Tibial artery (tissue), 4 donors: ENCODE measurements around the gene GALNT2.

ENCODE experiments used
- DNase-seq, 2 donors: peaks; one replicate each; pipeline ENCODE4 v3.0.0-alpha.2; 2019
- H3K27ac ChIP-seq, 2 donors: fragments of 200-600 bp; sonication (generic) in 1 of 2; 1 replicate in 1 of 2; 2 replicates in 1 of 2; pipeline ENCODE4 v1.5.1; 2018 to 2019; ENCODE audit warnings: mild to moderate bottlenecking in 1 of 2
- H3K27me3 ChIP-seq, 2 donors: fragments of 200-600 bp; sonication (generic) in 1 of 2; one replicate each; pipeline versions ENCODE4 v1.5.1 to v1.6.0; 2016 to 2019
- H3K36me3 ChIP-seq, 3 donors: fragments of 200-600 bp; sonication (generic) in 2 of 3; one replicate each; pipeline ENCODE4 v1.5.1; 2016 to 2019; ENCODE audit warnings: mild to moderate bottlenecking in 2 of 3
- H3K4me1 ChIP-seq, 4 donors: fragments of 200-600 bp; sonication (generic) in 2 of 4; 1 replicate in 3 of 4; 2 replicates in 1 of 4; pipeline ENCODE4 v1.5.1; 2016 to 2019
- H3K4me3 ChIP-seq, 2 donors: fragments of 200-600 bp; sonication (generic) in 1 of 2; 1 replicate in 1 of 2; 2 replicates in 1 of 2; pipeline ENCODE4 v1.5.1; 2018 to 2019; ENCODE audit warnings: mild to moderate bottlenecking in 2 of 2
- H3K9me3 ChIP-seq, 3 donors: fragments of 200-600 bp; sonication (generic) in 1 of 3; one replicate each; pipeline ENCODE4 v1.5.1; 2016 to 2019
- CTCF ChIP-seq, 2 experiments: fragments of 200-600 bp in 1 of 2; fragments of 450-650 bp in 1 of 2; IDR thresholded peaks; one replicate each; pipeline ENCODE4 v1.5.1; 2017 to 2019; ENCODE audit warnings: antibody characterized with exemption in 2 of 2, mild to moderate bottlenecking in 1 of 2, moderate library complexity in 1 of 2
- intact Hi-C: fragments of 100-400 bp; cut with DNase I; formaldehyde crosslinking; loops from one replicate; pipeline ENCODE4 v1.15.0; 2023; ENCODE audit warnings: low total_unique reads

The GALNT2 gene

GRCh38 chr1:230289350-230289644, 222.3 kb downstream of the GALNT2 start:
- intact Hi-C loops: no loop called here
- Histone ChIP-seq H3K9me3 (no peaks in the 10 kb centered on the region), H3K36me3 (no peaks in the 10 kb centered on the region), H3K4me1 (no peaks in the 10 kb centered on the region), H3K27ac (no peak overlapping the region), H3K4me3 (no peak overlapping the region), H3K27me3 (peaks cover 0 to 2% of the 10 kb centered on the region in 2 donors)
- DNase-seq: no peak
- no peak for TF ChIP-seq CTCF (IDR thresholded peaks at IDR 0.05)

GRCh38 chr1:230291731-230292620, 224.9 kb downstream of the GALNT2 start:
- Histone ChIP-seq H3K27me3 (peaks cover 0 to 2% of the 10 kb centered on the region in 2 donors), H3K27ac (no peak overlapping the region), H3K4me1 (no peaks in the 10 kb centered on the region), H3K36me3 (no peaks in the 10 kb centered on the region), H3K9me3 (no peaks in the 10 kb centered on the region), H3K4me3 (no peak overlapping the region)
- intact Hi-C loops: no loop called here
- no peak for TF ChIP-seq CTCF (IDR thresholded peaks at IDR 0.05)
- DNase-seq: peak; percentile 15 to 50

GRCh38 chr1:230292689-230293389, 225.8 kb downstream of the GALNT2 start:
- Histone ChIP-seq H3K4me3 (no peak overlapping the region), H3K27ac (no peak overlapping the region), H3K4me1 (no peaks in the 10 kb centered on the region), H3K36me3 (no peaks in the 10 kb centered on the region), H3K27me3 (no peaks in the 10 kb centered on the region), H3K9me3 (no peaks in the 10 kb centered on the region)
- no peak for TF ChIP-seq CTCF (IDR thresholded peaks at IDR 0.05)
- intact Hi-C loops: no loop called here
- DNase-seq: peak; percentile 10 to 35

- intact Hi-C loops: no loop called here
- Histone ChIP-seq H3K27me3 (no peaks in the 10 kb centered on the region), H3K9me3 (no peaks in the 10 kb centered on the region), H3K36me3 (no peaks in the 10 kb centered on the region), H3K4me3 (no peak overlapping the region), H3K27ac (no peak overlapping the region), H3K4me1 (no peaks in the 10 kb centered on the region)
- no peak for TF ChIP-seq CTCF (IDR thresholded peaks at IDR 0.05)
- DNase-seq: no peak
These were observed 226.3 kb downstream of the GALNT2 start for GRCh38 chr1:230293390-230293700.

- no peak for DNase-seq
- TF ChIP-seq CTCF (IDR thresholded peaks at IDR 0.05): no peak
- Histone ChIP-seq H3K4me1 (no peaks in the 10 kb centered on the region), H3K27me3 (no peaks in the 10 kb centered on the region), H3K27ac (no peak overlapping the region), H3K4me3 (no peak overlapping the region), H3K36me3 (no peaks in the 10 kb centered on the region), H3K9me3 (no peaks in the 10 kb centered on the region)
- intact Hi-C loops: no loop called here
These were observed 228.3 kb downstream of the GALNT2 start for GRCh38 chr1:230295367-230295766.
